ENCODE data around the gene AMACR.
A peak's percentile ranks its signal among the peaks of the same experiment; 100 is the strongest.

Gene AMACR

GRCh38 chr5:34005211-34005610 is 2.6 kb downstream of the AMACR start:
- DNase-seq = no peak

- no peak for DNase-seq
Observed at GRCh38 chr5:34003941-34004340, 3.9 kb downstream of the AMACR start.

- DNase-seq = no peak
Observed at GRCh38 chr5:34002629-34003328, 5.1 kb downstream of the AMACR start.

- DNase-seq = no peak
Observed at GRCh38 chr5:34001241-34001841, 6.5 kb downstream of the AMACR start.

- DNase-seq = no peak
Observed at GRCh38 chr5:33999978-34000377, 7.9 kb downstream of the AMACR start.

GRCh38 chr5:33997331-33997983 is 10.4 kb downstream of the AMACR start:
- DNase-seq = peak; percentile 8

- no peak for DNase-seq
Observed at GRCh38 chr5:33995865-33996264, 12.0 kb downstream of the AMACR start.

- DNase-seq = no peak
Observed at GRCh38 chr5:33994845-33995244, 13.0 kb downstream of the AMACR start.

GRCh38 chr5:33992864-33993263 is 15.0 kb downstream of the AMACR start:
- no peak for DNase-seq

GRCh38 chr5:33985447-33985846 is 22.4 kb downstream of the AMACR start:
- DNase-seq = no peak

- no peak for DNase-seq
Observed at GRCh38 chr5:33984671-33985124, 23.2 kb downstream of the AMACR start, which contains the start of gene SLC45A2. Gene SLC45A2, minus strand, starts transcription at chr5:33984693. Its CDS starts 110 bp downstream, at chr5:33984583.

GRCh38 chr5:33984178-33984577 is 23.7 kb downstream of the AMACR start:
- no peak for DNase-seq

- no peak for DNase-seq
Observed at GRCh38 chr5:33981408-33982162, 26.3 kb downstream of the AMACR start.

- no peak for DNase-seq
Observed at GRCh38 chr5:33980030-33980429, 27.8 kb downstream of the AMACR start.

- no peak for DNase-seq
Observed at GRCh38 chr5:33978306-33978705, 29.5 kb downstream of the AMACR start.

- DNase-seq = no peak
Observed at GRCh38 chr5:33976307-33976706, 31.5 kb downstream of the AMACR start.

GRCh38 chr5:33975852-33976251 is 32.0 kb downstream of the AMACR start:
- no peak for DNase-seq

GRCh38 chr5:33973271-33973670 is 34.6 kb downstream of the AMACR start:
- no peak for DNase-seq

- no peak for DNase-seq
Observed at GRCh38 chr5:33969572-33970452, 38.0 kb downstream of the AMACR start.

GRCh38 chr5:33968211-33969005 is 39.4 kb downstream of the AMACR start:
- DNase-seq = no peak

- no peak for DNase-seq
Observed at GRCh38 chr5:33966805-33967204, 41.0 kb downstream of the AMACR start.

Measured in activated CD4-positive, alpha-beta T cell treated with anti-CD3 and anti-CD28 coated beads, Interleukin-2, amount 50 U/mL, for 1 hour (primary cell).